Osteoblast (primary cell): ENCODE results near the gene DISC1. TPM values are rescaled to one million over a fixed set of nuclear protein-coding genes. Genes with fewer than 3 reads are reported as not detected.

Source experiments
- DNase-seq: peaks from one replicate; pipeline ENCODE4 v3.0.0; 2011; ENCODE audit warnings: low spot score, mixed read lengths; ENCODE audit not compliant: insufficient read length; ENCODE audit errors: missing footprints
- H2AFZ ChIP-seq: 2 replicates; pipeline ENCODE4 v1.6.0; 2011; ENCODE audit warnings: mild to moderate bottlenecking, low read length
- H3K27ac ChIP-seq: 2 replicates; pipeline ENCODE4 v1.5.1; 2011; ENCODE audit warnings: mild to moderate bottlenecking, low read depth, low read length, moderate library complexity
- H3K27me3 ChIP-seq: 2 replicates; pipeline ENCODE4 v1.6.0; 2012; ENCODE audit warnings: mild to moderate bottlenecking, control low read depth, inconsistent platforms, low read length, moderate library complexity; ENCODE audit not compliant: insufficient read depth
- H3K36me3 ChIP-seq: 2 replicates; pipeline ENCODE4 v1.5.1; 2011; ENCODE audit warnings: mild to moderate bottlenecking, low read length, control low read depth, moderate library complexity; ENCODE audit not compliant: insufficient read depth
- H3K4me1 ChIP-seq: 2 replicates; pipeline ENCODE4 v1.5.1; 2011; ENCODE audit warnings: mild to moderate bottlenecking, low read length, control low read depth, moderate library complexity; ENCODE audit not compliant: insufficient read depth
- H3K4me2 ChIP-seq: 2 replicates; pipeline ENCODE4 v1.6.0; 2011; ENCODE audit warnings: mild to moderate bottlenecking, low read length; ENCODE audit not compliant: insufficient read depth
- H3K4me3 ChIP-seq: fragments of 200-600 bp; sonication (generic); 3 replicates; pipeline ENCODE4 v1.5.1; 2012; ENCODE audit warnings: mild to moderate bottlenecking, low read length, inconsistent platforms; ENCODE audit not compliant: insufficient read depth
- H3K79me2 ChIP-seq: 2 replicates; pipeline ENCODE4 v1.6.0; 2012; ENCODE audit warnings: mild to moderate bottlenecking, low read length, control low read depth, inconsistent platforms; ENCODE audit not compliant: insufficient read depth
- H3K9me3 ChIP-seq: 2 replicates; pipeline ENCODE4 v1.5.1; 2011; ENCODE audit warnings: low read depth, low read length, control low read depth
- H4K20me1 ChIP-seq: 2 replicates; pipeline ENCODE4 v1.6.0; 2012; ENCODE audit warnings: mild to moderate bottlenecking, low read length, control low read depth; ENCODE audit not compliant: insufficient read depth
- CTCF ChIP-seq: IDR thresholded peaks from 2 replicates; pipeline ENCODE4 v1.5.1; 2011; ENCODE audit warnings: mild to moderate bottlenecking, low read depth, low read length, moderate library complexity; ENCODE audit errors: extremely low read depth
- total RNA-seq: library from RNA; depleted of rRNA; stranded (reverse); fragments of >200 nt; gene quantifications from 2 replicates; pipeline ENCODE4 v1.2.3, GENCODE V29; 2012

Gene DISC1
- total RNA-seq, 1 donor = 11.9 TPM

- Histone ChIP-seq H2AFZ (no peak overlapping the region), H3K4me2 (no peak overlapping the region), H3K27me3 (no peaks in the 10 kb centered on the region), H3K27ac (no peak overlapping the region), H3K4me3 (no peak overlapping the region), H3K79me2 (no peaks in the 10 kb centered on the region), H3K36me3 (no peaks in the 10 kb centered on the region), H3K4me1 (no peaks in the 10 kb centered on the region), H4K20me1 (no peaks in the 10 kb centered on the region), H3K9me3 (no peaks in the 10 kb centered on the region)
- no peak for TF ChIP-seq CTCF
- no peak for DNase-seq
Measured at GRCh38 chr1:232029315-232029714, 402.7 kb downstream of the DISC1 start.

GRCh38 chr1:232031156-232031555 is 404.6 kb downstream of the DISC1 start:
- Histone ChIP-seq H4K20me1 (no peaks in the 10 kb centered on the region), H3K36me3 (no peaks in the 10 kb centered on the region), H2AFZ (no peak overlapping the region), H3K27ac (no peak overlapping the region), H3K4me3 (no peak overlapping the region), H3K9me3 (no peaks in the 10 kb centered on the region), H3K79me2 (no peaks in the 10 kb centered on the region), H3K27me3 (no peaks in the 10 kb centered on the region), H3K4me2 (no peak overlapping the region), H3K4me1 (no peaks in the 10 kb centered on the region)
- no peak for TF ChIP-seq CTCF
- no peak for DNase-seq

DNA sequence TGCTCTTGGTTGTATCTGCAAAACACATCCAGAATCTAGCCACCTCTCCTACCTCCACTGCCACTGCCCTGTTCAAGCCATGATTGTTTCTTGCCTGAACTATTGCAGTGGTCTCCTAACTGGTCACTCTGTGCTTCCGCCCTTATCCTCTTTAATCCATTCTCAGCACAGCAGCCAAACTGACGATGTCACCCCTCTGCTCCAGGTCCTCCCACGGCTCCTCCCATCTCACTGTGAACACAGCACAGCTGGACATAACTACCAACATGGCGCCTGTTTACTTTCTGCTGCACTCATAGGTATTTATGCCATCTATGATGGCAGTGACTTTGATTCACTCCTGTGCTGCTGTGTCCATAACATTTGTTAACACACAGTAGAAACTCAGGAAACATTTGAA is 406.7 kb downstream of the DISC1 start:
- no peaks in the 10 kb centered on the region for H3K27me3 ChIP-seq
- no peaks in the 10 kb centered on the region for H3K4me1 ChIP-seq
- no peak overlapping the region for H3K4me2 ChIP-seq
- no peaks in the 10 kb centered on the region for H4K20me1 ChIP-seq
- no peaks in the 10 kb centered on the region for H3K9me3 ChIP-seq
- no peak for TF ChIP-seq CTCF
- no peak overlapping the region for H3K27ac ChIP-seq
- no peak overlapping the region for H2AFZ ChIP-seq
- H3K79me2 ChIP-seq = no peaks in the 10 kb centered on the region
- DNase-seq = no peak
- no peak overlapping the region for H3K4me3 ChIP-seq
- no peaks in the 10 kb centered on the region for H3K36me3 ChIP-seq

DNA sequence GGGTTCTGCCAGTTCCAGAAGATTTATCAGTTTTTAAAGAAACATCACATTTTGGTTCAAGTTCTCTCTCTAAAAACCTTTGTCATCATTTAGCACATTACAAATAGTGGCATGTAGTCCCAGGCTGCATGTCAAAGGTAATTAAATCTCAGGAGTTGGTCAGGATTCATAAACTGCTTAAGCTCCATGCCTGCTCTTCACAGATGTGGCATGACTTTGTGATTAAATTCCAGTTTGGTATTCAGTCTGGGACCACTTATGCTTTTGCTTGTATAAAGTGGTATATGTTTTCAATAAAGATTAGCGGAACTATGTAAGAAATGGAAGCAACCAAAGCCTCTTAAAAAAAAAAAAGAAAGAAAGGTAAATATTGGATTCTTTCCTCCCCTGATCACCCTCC is 408.0 kb downstream of the DISC1 start:
- Histone ChIP-seq H4K20me1 (no peaks in the 10 kb centered on the region), H3K9me3 (no peaks in the 10 kb centered on the region), H2AFZ (no peak overlapping the region), H3K4me2 (no peak overlapping the region), H3K27ac (no peak overlapping the region), H3K4me1 (no peaks in the 10 kb centered on the region), H3K79me2 (no peaks in the 10 kb centered on the region), H3K36me3 (no peaks in the 10 kb centered on the region), H3K27me3 (no peaks in the 10 kb centered on the region), H3K4me3 (no peak overlapping the region)
- no peak for TF ChIP-seq CTCF
- no peak for DNase-seq
